KMS-11 (cell line): ENCODE data around the gene EFR3B.
"Not testable (repeated sequence)": the region's sequence is repeated elsewhere in the genome, so short reads cannot be mapped to it uniquely, and the experiment has no call there.

ENCODE experiments used
- H2AFZ ChIP-seq: fragments of 200-600 bp; sonication (generic); 2 replicates; pipeline ENCODE4 v1.6.1; 2016; ENCODE audit warnings: antibody characterized with exemption, mixed run types, low read depth
- H3K27ac ChIP-seq: fragments of 200-600 bp; sonication (generic); 2 replicates; pipeline ENCODE4 v1.6.1; 2016; ENCODE audit warnings: mild to moderate bottlenecking, mixed run types
- H3K27me3 ChIP-seq: fragments of 200-600 bp; sonication (generic); 2 replicates; pipeline ENCODE4 v1.6.1; 2017; ENCODE audit warnings: mild to moderate bottlenecking, low read depth, mixed run types, moderate library complexity; ENCODE audit not compliant: insufficient read depth
- H3K36me3 ChIP-seq: fragments of 200-600 bp; sonication (generic); 2 replicates; pipeline ENCODE4 v1.6.1; 2017; ENCODE audit warnings: mild to moderate bottlenecking, mixed run types; ENCODE audit not compliant: insufficient read depth
- H3K4me1 ChIP-seq: fragments of 200-600 bp; sonication (generic); 2 replicates; pipeline ENCODE4 v1.6.1; 2016; ENCODE audit warnings: mild to moderate bottlenecking, low read depth, mixed run types; ENCODE audit not compliant: poor library complexity, severe bottlenecking
- H3K4me2 ChIP-seq: fragments of 200-600 bp; sonication (generic); 2 replicates; pipeline ENCODE4 v1.7.0; 2016; ENCODE audit warnings: mild to moderate bottlenecking, mixed run types
- H3K4me3 ChIP-seq: fragments of 200-600 bp; sonication (generic); IDR thresholded peaks from 2 replicates; pipeline ENCODE4 v1.6.1; 2017; ENCODE audit warnings: low read depth, low read length, mixed read lengths; ENCODE audit not compliant: insufficient read depth
- H3K79me2 ChIP-seq: fragments of 200-600 bp; sonication (generic); 2 replicates; pipeline ENCODE4 v1.6.1; 2016; ENCODE audit warnings: low read depth, mixed run types; ENCODE audit not compliant: insufficient read depth
- H3K9ac ChIP-seq: fragments of 200-600 bp; sonication (generic); 2 replicates; pipeline ENCODE4 v1.6.1; 2016; ENCODE audit warnings: mild to moderate bottlenecking, mixed run types
- H4K20me1 ChIP-seq: fragments of 200-600 bp; sonication (generic); 2 replicates; pipeline ENCODE4 v1.6.1; 2016; ENCODE audit warnings: mild to moderate bottlenecking, mixed run types; ENCODE audit not compliant: insufficient read depth
- CTCF ChIP-seq: fragments of 200-600 bp; sonication (generic); conservative IDR thresholded peaks from 2 replicates; pipeline ENCODE4 v1.6.1; 2017; ENCODE audit warnings: low read depth, mild to moderate bottlenecking, antibody characterized with exemption, low read length, moderate library complexity, mixed read lengths

EFR3B gene

GRCh38 chr2:25009954-25010353 lies 31.9 kb upstream of the EFR3B start:
- Histone ChIP-seq H3K4me1 (no peaks in the 10 kb centered on the region), H3K9ac (no peak overlapping the region), H4K20me1 (no peaks in the 10 kb centered on the region), H3K27ac (no peak overlapping the region), H3K4me2 (no peak overlapping the region), H2AFZ (no peak overlapping the region), H3K36me3 (no peaks in the 10 kb centered on the region), H3K79me2 (no peaks in the 10 kb centered on the region), H3K4me3 (no peak overlapping the region), H3K27me3 (no peaks in the 10 kb centered on the region)
- no peak for TF ChIP-seq CTCF

GRCh38 chr2:25011342-25011741 lies 30.5 kb upstream of the EFR3B start:
- not testable (repeated sequence) for H3K79me2 ChIP-seq, H2AFZ ChIP-seq, H3K27me3 ChIP-seq, H4K20me1 ChIP-seq, H3K9ac ChIP-seq, H3K36me3 ChIP-seq, H3K4me3 ChIP-seq, H3K4me1 ChIP-seq, H3K4me2 ChIP-seq, H3K27ac ChIP-seq

DNA sequence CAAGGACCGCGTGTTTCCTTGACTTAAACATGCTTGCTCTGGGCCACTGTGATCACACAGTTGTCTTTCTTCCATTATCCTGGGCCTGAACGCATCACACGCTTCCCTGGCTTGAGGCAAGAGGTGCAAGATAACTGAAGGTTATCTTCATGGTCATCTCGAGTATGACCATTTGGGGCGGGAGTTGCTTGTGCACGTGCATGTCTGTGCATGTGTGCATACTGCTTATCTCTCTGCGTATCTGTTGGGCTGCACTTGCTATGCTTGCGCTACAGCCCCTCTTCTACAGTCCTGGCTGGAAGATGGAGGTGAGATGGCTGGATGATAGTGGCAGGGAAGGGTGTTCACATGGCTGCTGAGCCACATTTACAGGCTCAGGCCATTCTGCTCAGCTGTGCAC lies 27.2 kb upstream of the EFR3B start:
- no peak for TF ChIP-seq CTCF
- H3K79me2 ChIP-seq = no peaks in the 10 kb centered on the region

DNA sequence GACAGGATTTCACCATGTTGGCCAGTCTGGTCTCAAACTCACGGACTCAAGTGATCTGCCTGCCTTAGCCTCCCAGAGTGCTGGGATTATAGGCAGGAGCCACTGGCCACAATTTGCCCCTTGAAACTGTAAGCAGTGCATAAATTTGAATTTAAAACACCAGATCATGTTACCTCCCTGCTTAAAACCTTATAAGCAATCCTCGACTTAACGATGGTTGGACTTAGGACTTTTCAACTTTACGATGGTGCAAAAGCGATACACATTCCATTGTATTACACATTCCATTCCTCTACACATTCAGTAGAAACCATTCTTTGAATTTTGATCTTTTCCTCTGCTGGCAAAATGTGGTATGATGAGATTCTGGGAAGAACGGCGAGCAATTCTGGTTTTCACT lies 23.2 kb upstream of the EFR3B start:
- peaks cover 5% of the 10 kb centered on the region for H3K4me1 ChIP-seq
- H3K27me3 ChIP-seq = no peaks in the 10 kb centered on the region
- no peak overlapping the region for H3K4me3 ChIP-seq
- H4K20me1 ChIP-seq = no peaks in the 10 kb centered on the region
- no peak overlapping the region for H3K4me2 ChIP-seq
- no peak overlapping the region for H2AFZ ChIP-seq
- no peak overlapping the region for H3K9ac ChIP-seq
- H3K79me2 ChIP-seq = no peaks in the 10 kb centered on the region
- no peaks in the 10 kb centered on the region for H3K36me3 ChIP-seq
- no peak overlapping the region for H3K27ac ChIP-seq
- no peak for TF ChIP-seq CTCF

More for the DNA sequence above, 27.2 kb upstream of the EFR3B start:
- Histone ChIP-seq H3K9ac (no peak overlapping the region), H3K4me2 (no peak overlapping the region), H3K4me1 (peaks cover 5% of the 10 kb centered on the region), H3K36me3 (no peaks in the 10 kb centered on the region), H3K27me3 (no peaks in the 10 kb centered on the region), H3K4me3 (no peak overlapping the region), H3K27ac (no peak overlapping the region), H4K20me1 (no peaks in the 10 kb centered on the region), H2AFZ (no peak overlapping the region)

GRCh38 chr2:25021791-25022362 lies 20.0 kb upstream of the EFR3B start:
- Histone ChIP-seq H3K36me3 (no peaks in the 10 kb centered on the region), H2AFZ (no peak overlapping the region), H3K27ac (no peak overlapping the region), H4K20me1 (no peaks in the 10 kb centered on the region), H3K9ac (no peak overlapping the region), H3K4me1 (peaks cover 5% of the 10 kb centered on the region), H3K27me3 (no peaks in the 10 kb centered on the region), H3K79me2 (no peaks in the 10 kb centered on the region), H3K4me3 (no peak overlapping the region), H3K4me2 (no peak overlapping the region)
- TF ChIP-seq CTCF = no peak
